ENCODE data around the gene OLFM2.

The OLFM2 gene

GRCh38 chr19:9906475-9907087 lies 29.7 kb downstream of the OLFM2 start:
- DNase-seq, result no peak

GRCh38 chr19:9903336-9903735 lies 33.0 kb downstream of the OLFM2 start:
- DNase-seq, result no peak

- DNase-seq, result no peak
These were observed 34.7 kb downstream of the OLFM2 start for GRCh38 chr19:9901642-9902041.

GRCh38 chr19:9901020-9901419 lies 35.3 kb downstream of the OLFM2 start:
- DNase-seq, result no peak

- DNase-seq, result no peak
These were observed 44.5 kb downstream of the OLFM2 start for GRCh38 chr19:9891609-9892373.

- peak; percentile 92 for DNase-seq
These were observed 51.2 kb downstream of the OLFM2 start for GRCh38 chr19:9885077-9885552.

GRCh38 chr19:9883764-9884163 lies 52.6 kb downstream of the OLFM2 start:
- DNase-seq, result no peak

- peak; percentile 56 for DNase-seq
These were observed 53.0 kb downstream of the OLFM2 start for GRCh38 chr19:9883231-9883758.

GRCh38 chr19:9881720-9882119 lies 54.6 kb downstream of the OLFM2 start:
- DNase-seq, result no peak

GRCh38 chr19:9878511-9879196 lies 57.7 kb downstream of the OLFM2 start:
- no peak for DNase-seq

GRCh38 chr19:9877780-9878510 lies 58.4 kb downstream of the OLFM2 start:
- DNase-seq, result no peak

GRCh38 chr19:9875796-9876195 lies 60.5 kb downstream of the OLFM2 start:
- DNase-seq, result no peak

- DNase-seq, result no peak
These were observed 61.2 kb downstream of the OLFM2 start for GRCh38 chr19:9875031-9875627.

GRCh38 chr19:9872618-9873242 lies 63.6 kb downstream of the OLFM2 start:
- DNase-seq, result no peak

GRCh38 chr19:9871626-9872338 lies 64.5 kb downstream of the OLFM2 start:
- DNase-seq, result no peak

GRCh38 chr19:9868983-9869617 lies 67.2 kb downstream of the OLFM2 start:
- no peak for DNase-seq

- DNase-seq, result no peak
These were observed 70.4 kb downstream of the OLFM2 start for GRCh38 chr19:9865732-9866501.

GRCh38 chr19:9863759-9864158 lies 72.6 kb downstream of the OLFM2 start:
- no peak for DNase-seq

GRCh38 chr19:9862938-9863337 lies 73.4 kb downstream of the OLFM2 start:
- DNase-seq, result no peak

- DNase-seq, result no peak
These were observed 74.8 kb downstream of the OLFM2 start for GRCh38 chr19:9861503-9861902.
